HG02610 (cell line): ENCODE measurements around the gene NHEJ1.

ENCODE experiments used
- ATAC-seq: cut with Tn5 transposase; IDR thresholded peaks from one replicate; pipeline ENCODE4 v1.9.1; 2021; ENCODE audit warnings: mild to moderate bottlenecking, moderate library complexity; ENCODE audit not compliant: unreplicated experiment

The NHEJ1 gene

GRCh38 chr2:219182331-219183150, 21.9 kb upstream of the NHEJ1 start:
- ATAC-seq, result no peak

- ATAC-seq, result no peak
These were observed 20.9 kb upstream of the NHEJ1 start for GRCh38 chr2:219181531-219181930.

- no peak for ATAC-seq
These were observed 20.3 kb upstream of the NHEJ1 start for GRCh38 chr2:219180961-219181360.

GRCh38 chr2:219179601-219180465, 19.2 kb upstream of the NHEJ1 start:
- no peak for ATAC-seq

GRCh38 chr2:219178377-219179175, 18.0 kb upstream of the NHEJ1 start:
- ATAC-seq, result peak; percentile 17

GRCh38 chr2:219177552-219178376, 17.1 kb upstream of the NHEJ1 start, which contains the start of gene RETREG2:
RETREG2 (plus strand) TSS chr2:219178275; CDS start chr2:219178353, 78 bp downstream.
- ATAC-seq, result peak; percentile 45

- peak; percentile 69 for ATAC-seq
These were observed 16.4 kb upstream of the NHEJ1 start, which contains the start of gene CNPPD1 for GRCh38 chr2:219176818-219177551. CNPPD1 (minus strand) TSS chr2:219176925; CDS start chr2:219176828, 97 bp downstream.

GRCh38 chr2:219175928-219176817, 15.6 kb upstream of the NHEJ1 start:
- peak; percentile 28 for ATAC-seq

GRCh38 chr2:219175486-219175885, 14.9 kb upstream of the NHEJ1 start:
- no peak for ATAC-seq

GRCh38 chr2:219174801-219175200, 14.2 kb upstream of the NHEJ1 start:
- ATAC-seq, result no peak

- no peak for ATAC-seq
These were observed 13.5 kb upstream of the NHEJ1 start for GRCh38 chr2:219174146-219174545.

GRCh38 chr2:219173176-219173575, 12.6 kb upstream of the NHEJ1 start:
- ATAC-seq, result no peak

GRCh38 chr2:219172231-219173154, 11.9 kb upstream of the NHEJ1 start:
- no peak for ATAC-seq

GRCh38 chr2:219171231-219171651, 10.6 kb upstream of the NHEJ1 start:
- no peak for ATAC-seq

GRCh38 chr2:219169930-219170654, 9.5 kb upstream of the NHEJ1 start, which contains the start of gene SLC23A3:
SLC23A3 (minus strand) TSS chr2:219170029; CDS start chr2:219169984, 45 bp downstream.
- ATAC-seq, result no peak

GRCh38 chr2:219168932-219169331, 8.3 kb upstream of the NHEJ1 start:
- no peak for ATAC-seq
